ENCODE data around the gene RANBP17. TPM values are rescaled to one million over a fixed set of nuclear protein-coding genes. Genes with fewer than 3 reads are reported as not detected.

RANBP17 gene
- total and polyA plus RNA-seq, 12 donors, result 0.55 to 12.9 (median 5.9) TPM

- H3K27me3 ChIP-seq, result no peaks in the 10 kb centered on the region
- H3K4me1 ChIP-seq, result no peaks in the 10 kb centered on the region
- TF ChIP-seq, protein P1, sequence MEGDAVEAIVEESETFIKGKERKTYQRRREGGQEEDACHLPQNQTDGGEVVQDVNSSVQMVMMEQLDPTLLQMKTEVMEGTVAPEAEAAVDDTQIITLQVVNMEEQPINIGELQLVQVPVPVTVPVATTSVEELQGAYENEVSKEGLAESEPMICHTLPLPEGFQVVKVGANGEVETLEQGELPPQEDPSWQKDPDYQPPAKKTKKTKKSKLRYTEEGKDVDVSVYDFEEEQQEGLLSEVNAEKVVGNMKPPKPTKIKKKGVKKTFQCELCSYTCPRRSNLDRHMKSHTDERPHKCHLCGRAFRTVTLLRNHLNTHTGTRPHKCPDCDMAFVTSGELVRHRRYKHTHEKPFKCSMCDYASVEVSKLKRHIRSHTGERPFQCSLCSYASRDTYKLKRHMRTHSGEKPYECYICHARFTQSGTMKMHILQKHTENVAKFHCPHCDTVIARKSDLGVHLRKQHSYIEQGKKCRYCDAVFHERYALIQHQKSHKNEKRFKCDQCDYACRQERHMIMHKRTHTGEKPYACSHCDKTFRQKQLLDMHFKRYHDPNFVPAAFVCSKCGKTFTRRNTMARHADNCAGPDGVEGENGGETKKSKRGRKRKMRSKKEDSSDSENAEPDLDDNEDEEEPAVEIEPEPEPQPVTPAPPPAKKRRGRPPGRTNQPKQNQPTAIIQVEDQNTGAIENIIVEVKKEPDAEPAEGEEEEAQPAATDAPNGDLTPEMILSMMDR (IDR thresholded peaks at IDR 0.05), result no peak
- H3K27ac ChIP-seq, result no peak overlapping the region
- H3K36me3 ChIP-seq, result no peaks in the 10 kb centered on the region
- no peak overlapping the region for H3K4me3 ChIP-seq
- intact Hi-C loops (cut with DNase I), result no loop called here
- no peaks in the 10 kb centered on the region for H3K9me3 ChIP-seq
- DNase-seq (no peak), ATAC-seq (no peak)
These were observed 401.4 kb downstream of the RANBP17 start for GRCh38 chr5:171263181-171263580.

DNA sequence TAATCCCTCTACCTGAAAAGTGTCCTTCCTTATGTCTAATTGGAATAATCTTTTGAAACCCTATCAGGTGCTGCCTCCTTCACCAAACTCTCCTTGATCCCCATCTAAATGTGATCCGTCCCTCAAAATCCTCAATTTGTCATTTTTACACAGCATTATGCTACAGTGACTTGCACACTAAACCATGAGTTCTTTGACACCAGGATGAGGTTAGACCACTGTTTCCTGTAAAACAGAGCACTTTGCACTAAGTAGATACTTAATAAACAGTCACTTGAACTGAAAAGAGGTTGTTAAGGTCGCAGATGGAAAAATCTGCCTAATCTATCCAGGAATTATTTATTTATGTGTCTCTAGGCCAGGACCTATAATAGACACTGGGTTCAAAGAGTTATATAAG lies 403.0 kb downstream of the RANBP17 start:
- no peak for ATAC-seq
- Histone ChIP-seq H3K9me3 (no peaks in the 10 kb centered on the region), H3K27ac (no peak overlapping the region), H3K36me3 (no peaks in the 10 kb centered on the region), H3K4me1 (no peaks in the 10 kb centered on the region), H3K27me3 (no peaks in the 10 kb centered on the region), H3K4me3 (no peak overlapping the region)
- DNase-seq, result no peak
- WGBS, 2 donors, result 91 to 93% methylated on average over 2 of the region's 2 CpGs
- TF ChIP-seq, protein P1 (IDR thresholded peaks at IDR 0.05), result no peak
- intact Hi-C loops (cut with DNase I), result no loop called here

- no peak for DNase-seq
- no peak overlapping the region for H3K27ac ChIP-seq
- no peaks in the 10 kb centered on the region for H3K9me3 ChIP-seq
- TF ChIP-seq, protein P1 (IDR thresholded peaks at IDR 0.05), result no peak
- H3K4me3 ChIP-seq, result no peak overlapping the region
- ATAC-seq, result no peak
- H3K36me3 ChIP-seq, result no peaks in the 10 kb centered on the region
- intact Hi-C loops (cut with DNase I), result loop anchor here in 1 of 10 donors (1.0 kb wide), 1 partner anchor 11 kb away; no protein-coding TSS in a partner anchor
- no peaks in the 10 kb centered on the region for H3K4me1 ChIP-seq
- H3K27me3 ChIP-seq, result no peaks in the 10 kb centered on the region
- WGBS, 2 donors, result 88 to 89% methylated on average over 7 of the region's 7 CpGs
These were observed 407.1 kb downstream of the RANBP17 start for GRCh38 chr5:171268700-171269620.

GRCh38 chr5:171269717-171270116 lies 407.9 kb downstream of the RANBP17 start:
- Histone ChIP-seq H3K4me3 (no peak overlapping the region), H3K4me1 (no peaks in the 10 kb centered on the region), H3K27ac (no peak overlapping the region), H3K27me3 (no peaks in the 10 kb centered on the region), H3K36me3 (no peaks in the 10 kb centered on the region), H3K9me3 (no peaks in the 10 kb centered on the region)
- 85 to 93% methylated on average over 2 of the region's 2 CpGs for WGBS, 2 donors
- intact Hi-C loops (cut with DNase I), result no loop called here
- DNase-seq, result no peak
- TF ChIP-seq, protein P1 (IDR thresholded peaks at IDR 0.05), result no peak
- ATAC-seq, result no peak
